Fibroblast of lung (primary cell): ENCODE results near the gene VWA8. TPM values are rescaled to one million over a fixed set of nuclear protein-coding genes. Genes with fewer than 3 reads are reported as not detected.
A peak's percentile ranks its signal among the peaks of the same experiment; 100 is the strongest.

Experiments
- DNase-seq, 2 donors: peaks; one replicate each; pipeline versions ENCODE4 v3.0.0 to v3.0.0-alpha.2; 2010; ENCODE audit warnings: low read depth in 2 of 2
- H2AFZ ChIP-seq: 2 replicates; pipeline ENCODE4 v1.5.1; 2012; ENCODE audit warnings: low read length, control low read depth, inconsistent platforms
- H3K27ac ChIP-seq: 2 replicates; pipeline ENCODE4 v1.5.1; 2011; ENCODE audit warnings: low read length, control low read depth; ENCODE audit not compliant: insufficient read depth
- H3K27me3 ChIP-seq: 2 replicates; pipeline ENCODE4 v1.5.1; 2011; ENCODE audit warnings: mild to moderate bottlenecking, low read length; ENCODE audit not compliant: control insufficient read depth, insufficient read depth
- H3K36me3 ChIP-seq: 2 replicates; pipeline ENCODE4 v1.5.1; 2011; ENCODE audit warnings: low read length; ENCODE audit not compliant: control insufficient read depth, insufficient read depth
- H3K4me1 ChIP-seq: 2 replicates; pipeline ENCODE4 v1.5.1; 2011; ENCODE audit warnings: low read length; ENCODE audit not compliant: control insufficient read depth, insufficient read depth; ENCODE audit errors: extremely low read depth
- H3K4me2 ChIP-seq: 2 replicates; pipeline ENCODE4 v1.5.1; 2011; ENCODE audit warnings: low read length, control low read depth; ENCODE audit not compliant: insufficient read depth; ENCODE audit errors: extremely low read depth
- H3K4me3 ChIP-seq, 4 experiments: fragments of 200-600 bp in 1 of 4; sonication (generic) in 1 of 4; replicated peaks in 1 of 4; 2 replicates each; pipeline ENCODE4 v1.5.1; 2011 to 2016; ENCODE audit warnings: low read length in 4 of 4, low read depth in 3 of 4, mild to moderate bottlenecking in 3 of 4, control low read depth in 2 of 4, inconsistent platforms in 1 of 4, mixed read lengths in 1 of 4; ENCODE audit not compliant: insufficient read depth in 1 of 4; ENCODE audit errors: control extremely low read depth in 1 of 4
- H3K79me2 ChIP-seq: 2 replicates; pipeline ENCODE4 v1.5.1; 2012; ENCODE audit warnings: mild to moderate bottlenecking, low read length, inconsistent platforms; ENCODE audit not compliant: control insufficient read depth, insufficient read depth
- H3K9ac ChIP-seq: 2 replicates; pipeline ENCODE4 v1.5.1; 2011; ENCODE audit warnings: mild to moderate bottlenecking, low read length, control low read depth; ENCODE audit not compliant: insufficient read depth
- H3K9me3 ChIP-seq: 2 replicates; pipeline ENCODE4 v1.5.1; 2012; ENCODE audit warnings: low read depth, low read length; ENCODE audit not compliant: control insufficient read depth, insufficient read depth
- H4K20me1 ChIP-seq: 2 replicates; pipeline ENCODE4 v1.5.1; 2011; ENCODE audit warnings: low read length; ENCODE audit not compliant: control insufficient read depth, insufficient read depth; ENCODE audit errors: extremely low read depth
- CTCF ChIP-seq, 2 donors: IDR thresholded peaks in 1 of 2; conservative IDR thresholded peaks in 1 of 2; 1 replicate in 1 of 2; 2 replicates in 1 of 2; pipeline ENCODE4 v1.5.1; 2011 to 2012; ENCODE audit warnings: low read length in 2 of 2, control low read depth in 1 of 2, inconsistent platforms in 1 of 2, low read depth in 1 of 2, mild to moderate bottlenecking in 1 of 2
- EZH2 ChIP-seq: IDR thresholded peaks from 2 replicates; pipeline ENCODE4 v1.5.1; 2012; ENCODE audit warnings: low read length, control low read depth, mild to moderate bottlenecking; ENCODE audit errors: missing control alignments
- polyA plus RNA-seq, 2 donors: library from polyadenylated mRNA; depleted of rRNA in 1 of 2; stranded (reverse) in 1 of 2; unstranded in 1 of 2; fragments of >200 nt; gene quantifications; 2 replicates each; pipeline ENCODE4 v1.2.1, GENCODE V29; 2011 to 2012; ENCODE audit warnings: missing spikeins in 1 of 2
- total RNA-seq: library from RNA; depleted of rRNA; stranded (reverse); fragments of >200 nt; gene quantifications from 2 replicates; pipeline ENCODE4 v1.2.1, GENCODE V29; 2014

Gene VWA8
- total and polyA plus RNA-seq, 2 donors (not counting 1 experiment from before 2014, with no cell fraction given) = 12.6 to 29.9 TPM

GRCh38 chr13:41919741-41920487 is 41.0 kb downstream of the VWA8 start:
- H3K27ac ChIP-seq = no peak overlapping the region
- no peak overlapping the region for H2AFZ ChIP-seq
- no peaks in the 10 kb centered on the region for H4K20me1 ChIP-seq
- H3K4me2 ChIP-seq = no peak overlapping the region
- no peak overlapping the region for H3K4me3 ChIP-seq
- peaks cover 11% of the 10 kb centered on the region for H3K4me1 ChIP-seq
- no peaks in the 10 kb centered on the region for H3K27me3 ChIP-seq
- DNase-seq = no peak
- no peaks in the 10 kb centered on the region for H3K36me3 ChIP-seq
- H3K9me3 ChIP-seq = no peaks in the 10 kb centered on the region
- H3K79me2 ChIP-seq = peaks cover 3% of the 10 kb centered on the region
- no peak for TF ChIP-seq EZH2
- no peak for TF ChIP-seq CTCF (conservative IDR thresholded peaks at IDR 0.05 in 1 of 2, IDR thresholded peaks at IDR 0.05 in 1 of 2; ENCODE audit: low read depth in 1 of 2, low read length in 2 of 2)
- no peak overlapping the region for H3K9ac ChIP-seq

GRCh38 chr13:41919031-41919740 is 41.7 kb downstream of the VWA8 start:
- Histone ChIP-seq H3K4me3 (no peak overlapping the region), H4K20me1 (no peaks in the 10 kb centered on the region), H3K4me2 (no peak overlapping the region), H3K9me3 (no peaks in the 10 kb centered on the region), H3K4me1 (peaks cover 11% of the 10 kb centered on the region), H3K79me2 (peaks cover 3% of the 10 kb centered on the region), H3K27ac (no peak overlapping the region), H2AFZ (no peak overlapping the region), H3K9ac (no peak overlapping the region), H3K27me3 (no peaks in the 10 kb centered on the region), H3K36me3 (no peaks in the 10 kb centered on the region)
- TF ChIP-seq EZH2 (no peak), CTCF (conservative IDR thresholded peaks at IDR 0.05 in 1 of 2, IDR thresholded peaks at IDR 0.05 in 1 of 2; ENCODE audit: low read depth in 1 of 2, low read length in 2 of 2) (no peak)
- no peak for DNase-seq

GRCh38 chr13:41917641-41918040 is 43.3 kb downstream of the VWA8 start:
- Histone ChIP-seq H3K27me3 (no peaks in the 10 kb centered on the region), H3K9ac (no peak overlapping the region), H3K4me2 (no peak overlapping the region), H3K79me2 (peaks cover 3% of the 10 kb centered on the region), H3K4me1 (peaks cover 11% of the 10 kb centered on the region), H3K4me3 (no peak overlapping the region), H4K20me1 (no peaks in the 10 kb centered on the region), H3K9me3 (no peaks in the 10 kb centered on the region), H2AFZ (no peak overlapping the region), H3K36me3 (no peaks in the 10 kb centered on the region), H3K27ac (peak overlapping the region; percentile 22)
- TF ChIP-seq CTCF (conservative IDR thresholded peaks at IDR 0.05 in 1 of 2, IDR thresholded peaks at IDR 0.05 in 1 of 2; ENCODE audit: low read depth in 1 of 2, low read length in 2 of 2) (no peak), EZH2 (no peak)
- DNase-seq = peak; percentile 78 to 87
